Testis (tissue), 3 donors: ENCODE results near the gene PARD6B. TPM values are rescaled to one million over a fixed set of nuclear protein-coding genes. Genes with fewer than 3 reads are reported as not detected.
"Not testable (repeated sequence)": the region's sequence is repeated elsewhere in the genome, so short reads cannot be mapped to it uniquely, and the experiment has no call there.

Experiments used
- DNase-seq: peaks from one replicate; pipeline ENCODE4 v3.0.0-alpha.2; 2019
- H3K27ac ChIP-seq, 2 donors: fragments of 200-600 bp; sonication (generic); one replicate each; pipeline ENCODE4 v1.5.1; 2019
- H3K27me3 ChIP-seq: fragments of 200-600 bp; sonication (generic); one replicate; pipeline ENCODE4 v1.5.1; 2019
- H3K36me3 ChIP-seq: fragments of 200-600 bp; sonication (generic); one replicate; pipeline ENCODE4 v1.5.1; 2017; ENCODE audit warnings: low read depth; ENCODE audit errors: missing control alignments
- H3K4me1 ChIP-seq: fragments of 200-600 bp; sonication (generic); one replicate; pipeline ENCODE4 v1.5.1; 2019
- H3K4me3 ChIP-seq, 2 donors: fragments of 200-600 bp; sonication (generic); one replicate each; pipeline ENCODE4 v1.5.1; 2017 to 2019
- H3K9me3 ChIP-seq: fragments of 200-600 bp; sonication (generic); one replicate; pipeline ENCODE4 v1.5.1; 2017
- CTCF ChIP-seq, 3 experiments: fragments of 450-650 bp in 2 of 3; fragments of 200-600 bp in 1 of 3; sonication (generic) in 1 of 3; IDR thresholded peaks; one replicate each; pipeline ENCODE4 v1.5.1; 2016 to 2019; ENCODE audit warnings: antibody characterized with exemption in 3 of 3, mild to moderate bottlenecking in 2 of 3, moderate library complexity in 1 of 3
- POLR2A ChIP-seq: fragments of 450-650 bp; IDR thresholded peaks from one replicate; pipeline ENCODE4 v1.6.1; 2017; ENCODE audit warnings: antibody characterized with exemption, mild to moderate bottlenecking, moderate library complexity
- WGBS, 2 donors: methylation state at CpG; one replicate each; pipeline ENCODE4 v1.1.5; 2018; 5-methylcytosine and 5-hydroxymethylcytosine counted together
- intact Hi-C: fragments of 100-400 bp; cut with DNase I; formaldehyde crosslinking; loops from one replicate; pipeline ENCODE4 v1.15.1; 2023; ENCODE audit warnings: low total_unique reads
- polyA plus RNA-seq: library from polyadenylated mRNA; stranded (reverse); fragments of 350-450 nt; fragmentation: Illumina TruSeq; extraction: RNeasy Lipid Tissue Mini Kit (QIAGEN cat#74804); gene quantifications from one replicate; pipeline ENCODE4 v1.2.3, GENCODE V29; 2014; ENCODE audit warnings: low read depth, low replicate concordance; ENCODE audit not compliant: insufficient read depth
- total RNA-seq, 2 donors: library from RNA; depleted of rRNA; stranded (reverse); fragments of >200 nt; gene quantifications; one replicate each; pipeline ENCODE4 v1.2.3, GENCODE V29; 2016

Gene PARD6B
- total and polyA plus RNA-seq, 3 donors from 2014 or later, result 3.8 to 17.0 (median 15.4) TPM

DNA sequence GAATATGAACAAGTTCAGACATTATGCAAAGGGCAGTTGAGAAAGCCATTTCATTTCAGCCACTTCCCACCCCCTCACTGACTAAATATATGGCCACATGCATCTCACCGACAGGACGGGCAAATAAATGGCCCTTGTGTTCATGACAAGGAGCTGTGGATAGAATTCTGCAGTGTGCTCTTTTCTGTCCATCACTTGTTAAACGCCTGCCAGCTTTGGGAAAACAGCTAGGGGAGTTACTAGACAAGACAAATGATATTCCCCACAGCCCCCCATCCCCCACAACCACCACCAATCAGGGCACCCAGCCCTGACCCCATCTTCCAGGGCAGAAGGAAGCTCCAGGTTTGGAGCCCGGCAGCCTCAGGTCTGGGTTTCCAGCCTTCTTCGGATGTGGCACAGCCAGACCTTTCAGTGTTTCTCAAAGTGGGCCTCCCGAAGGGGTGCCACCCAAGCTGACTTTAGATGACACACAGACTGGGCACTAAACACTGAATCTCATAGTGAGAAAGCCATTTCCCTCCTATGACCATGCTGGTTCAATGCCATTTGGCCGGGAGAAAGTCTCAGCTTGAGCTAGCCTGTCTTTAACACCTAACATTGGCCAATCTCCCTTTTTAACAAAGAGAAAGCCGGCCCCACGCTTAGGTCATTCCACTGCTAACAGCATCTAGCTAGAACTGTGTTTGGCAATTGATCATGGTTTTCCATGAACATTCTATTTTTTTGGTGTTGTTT, 36.1 kb upstream of the PARD6B start:
- Histone ChIP-seq H3K4me3 (no peak overlapping the region), H3K36me3 (no peaks in the 10 kb centered on the region), H3K27me3 (no peaks in the 10 kb centered on the region), H3K9me3 (no peaks in the 10 kb centered on the region), H3K27ac (no peak overlapping the region), H3K4me1 (peaks cover 26% of the 10 kb centered on the region)
- no peak for DNase-seq
- intact Hi-C loops, result no loop called here
- 74 to 75% methylated on average over 7 to 9 of the region's 9 CpGs for WGBS, 2 donors
- no peak for TF ChIP-seq CTCF (IDR thresholded peaks at IDR 0.05)
- TF ChIP-seq POLR2A, result no peak

- WGBS, 2 donors, result 85 to 93% methylated on average over 7 of the region's 7 CpGs
- DNase-seq, intact Hi-C loops, H3K4me3 ChIP-seq, H3K36me3 ChIP-seq, H3K27ac ChIP-seq, H3K4me1 ChIP-seq, H3K27me3 ChIP-seq, H3K9me3 ChIP-seq: not testable (repeated sequence)
These were observed 33.1 kb upstream of the PARD6B start for GRCh38 chr20:50698255-50698654.

DNA sequence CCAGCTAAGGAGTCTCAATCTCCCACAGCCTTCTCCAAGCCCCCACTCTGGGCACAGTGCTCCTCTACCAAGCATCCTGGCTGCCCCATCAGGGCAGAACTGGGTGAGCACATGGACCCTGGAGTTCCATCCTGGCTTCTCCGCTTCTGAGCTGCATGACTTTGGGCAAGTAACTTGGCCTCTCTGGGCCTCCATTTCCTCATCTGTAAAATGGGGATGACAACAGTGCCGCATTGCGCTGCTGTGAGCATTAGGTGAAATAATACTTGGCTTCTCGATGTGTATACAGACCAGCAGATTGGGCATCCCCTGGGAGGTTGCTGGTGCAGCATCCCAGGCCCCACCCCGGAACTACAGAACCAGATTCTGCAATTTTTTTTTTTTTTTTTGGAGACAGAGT, 31.7 kb upstream of the PARD6B start:
- Histone ChIP-seq H3K4me1 (no peaks in the 10 kb centered on the region), H3K9me3 (no peaks in the 10 kb centered on the region), H3K27ac (no peak overlapping the region), H3K27me3 (no peaks in the 10 kb centered on the region), H3K4me3 (no peak overlapping the region), H3K36me3 (no peaks in the 10 kb centered on the region)
- 91 to 94% methylated on average over 5 of the region's 5 CpGs for WGBS, 2 donors
- no peak for TF ChIP-seq POLR2A
- TF ChIP-seq CTCF (IDR thresholded peaks at IDR 0.05), result no peak
- no peak for DNase-seq
- intact Hi-C loops, result no loop called here

GRCh38 chr20:50701041-50701963, 30.1 kb upstream of the PARD6B start:
- no peaks in the 10 kb centered on the region for H3K36me3 ChIP-seq
- H3K27me3 ChIP-seq, result no peaks in the 10 kb centered on the region
- 85% methylated on average over 11 of the region's 11 CpGs for WGBS, 2 donors
- H3K9me3 ChIP-seq, result no peaks in the 10 kb centered on the region
- H3K4me1 ChIP-seq, result no peaks in the 10 kb centered on the region
- no peak for DNase-seq
- H3K4me3 ChIP-seq, result no peak overlapping the region
- no peak overlapping the region for H3K27ac ChIP-seq
- no peak for TF ChIP-seq CTCF (IDR thresholded peaks at IDR 0.05)
- TF ChIP-seq POLR2A, result no peak
- intact Hi-C loops, result no loop called here

DNA sequence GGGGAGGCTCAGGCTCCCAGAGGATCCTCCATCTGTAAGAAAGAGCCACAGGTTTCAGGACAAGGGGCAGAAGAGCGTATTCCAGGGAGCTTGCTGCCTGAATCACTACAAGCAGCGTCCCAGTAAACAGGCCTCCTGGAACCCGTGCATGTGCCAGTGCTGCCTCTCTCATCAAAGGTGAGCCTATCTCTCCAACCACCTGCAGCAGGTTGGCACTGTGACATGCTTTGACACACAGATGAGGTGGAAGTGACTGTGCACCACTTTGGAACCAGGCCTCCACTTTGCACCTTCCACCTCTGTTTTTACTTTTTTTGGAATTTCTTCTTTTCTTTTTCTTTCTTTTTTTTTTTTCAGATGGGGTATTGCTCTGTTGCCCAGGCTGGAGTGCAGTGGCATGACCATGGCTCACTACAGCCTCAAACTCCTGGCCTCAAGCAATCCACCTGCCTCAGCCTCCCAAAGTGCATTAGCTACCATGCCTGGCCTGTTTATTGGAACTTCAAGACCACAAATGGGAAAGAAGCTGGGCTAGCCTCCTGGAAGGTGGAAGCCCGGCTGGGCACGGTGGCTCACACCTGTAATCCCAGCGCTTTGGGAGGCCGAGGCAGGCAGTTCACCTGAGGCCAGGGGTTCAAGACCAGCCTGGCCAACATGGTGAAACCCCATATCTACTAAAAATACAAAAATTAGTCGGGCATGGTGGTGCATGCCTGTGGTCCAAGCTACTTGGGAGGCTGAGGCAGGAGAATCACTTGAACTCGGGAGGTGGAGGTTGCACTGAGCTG, 27.5 kb upstream of the PARD6B start:
- DNase-seq, H3K4me3 ChIP-seq, H3K27ac ChIP-seq, H3K9me3 ChIP-seq, H3K4me1 ChIP-seq, intact Hi-C loops, H3K27me3 ChIP-seq, H3K36me3 ChIP-seq: not testable (repeated sequence)
- 90 to 96% methylated on average over 7 to 9 of the region's 9 CpGs for WGBS, 2 donors
